ENCODE results near the gene SERTM1.

The SERTM1 gene

GRCh38 chr13:36736119-36736726, 62.4 kb downstream of the SERTM1 start:
- no CpG with 5 or more reads among the region's 4 CpGs for WGBS, 2 experiments (ENCODE audit: insufficient coverage in 2 of 2)
- Histone ChIP-seq H3K27ac (ENCODE audit: low read depth, low read length, severe bottlenecking) (no peak overlapping the region), H3K4me3 (ENCODE audit: extremely low read depth, insufficient read depth, low read length, poor library complexity, severe bottlenecking) (no peak overlapping the region), H3K4me1 (ENCODE audit: control insufficient read depth, insufficient read depth, low read length, poor library complexity, severe bottlenecking) (no peaks in the 10 kb centered on the region), H3K9me3 (ENCODE audit: control insufficient read depth, low read length) (no peaks in the 10 kb centered on the region), H3K36me3 (ENCODE audit: control insufficient read depth, insufficient read depth, low read length) (no peaks in the 10 kb centered on the region)

DNA sequence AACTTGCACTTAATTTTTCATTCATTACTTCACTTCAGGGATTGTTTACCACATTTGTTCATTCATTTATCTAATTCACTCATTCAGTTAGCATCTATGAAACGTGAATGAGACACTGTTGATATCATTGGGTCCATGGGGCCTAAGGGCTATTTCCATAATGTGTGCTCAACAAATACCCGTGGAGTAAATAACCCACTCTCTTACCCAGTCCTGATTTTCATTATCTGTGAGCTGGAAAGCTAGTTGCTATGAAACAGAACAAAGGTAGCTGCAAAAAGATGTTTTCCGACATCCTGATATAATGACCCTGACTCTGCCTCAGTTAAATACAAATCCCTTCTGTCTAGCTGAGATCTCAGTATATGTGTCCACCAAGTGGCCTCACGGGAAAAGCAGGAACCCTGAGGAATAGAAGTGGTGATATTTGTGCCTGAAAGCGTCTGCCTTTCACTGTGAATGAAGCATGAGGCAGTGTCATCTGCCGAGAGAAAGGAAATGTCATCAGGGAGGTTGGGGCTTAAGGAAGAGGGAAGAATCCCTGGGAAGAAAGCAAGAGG, 63.8 kb downstream of the SERTM1 start:
- Histone ChIP-seq H3K9me3 (ENCODE audit: control insufficient read depth, low read length) (no peaks in the 10 kb centered on the region), H3K4me1 (ENCODE audit: control insufficient read depth, insufficient read depth, low read length, poor library complexity, severe bottlenecking) (no peaks in the 10 kb centered on the region), H3K4me3 (ENCODE audit: extremely low read depth, insufficient read depth, low read length, poor library complexity, severe bottlenecking) (no peak overlapping the region), H3K36me3 (ENCODE audit: control insufficient read depth, insufficient read depth, low read length) (no peaks in the 10 kb centered on the region), H3K27ac (ENCODE audit: low read depth, low read length, severe bottlenecking) (no peak overlapping the region)
- 74% methylated on average over 3 to 5 of the region's 6 CpGs for WGBS, 2 experiments (ENCODE audit: insufficient coverage in 2 of 2)

DNA sequence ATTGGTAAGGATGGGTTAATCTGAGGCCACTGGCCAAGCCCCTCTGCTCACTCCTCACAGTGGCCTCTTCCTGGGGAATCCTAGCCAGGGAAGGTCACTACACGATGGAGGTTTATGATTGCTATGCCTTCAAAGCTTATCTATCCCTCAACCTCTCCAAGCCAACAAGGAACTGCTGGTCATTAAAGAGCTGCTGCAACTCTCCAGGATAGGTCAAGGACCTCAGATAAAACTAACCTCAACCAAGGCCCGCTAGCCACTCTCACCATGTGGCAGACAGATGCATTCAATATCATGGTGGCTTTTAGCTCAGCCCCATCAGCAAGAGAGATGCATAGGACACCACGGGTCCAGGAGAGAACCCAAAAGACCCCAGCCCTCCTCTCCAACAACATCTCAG, 71.6 kb downstream of the SERTM1 start:
- H3K36me3 ChIP-seq (ENCODE audit: control insufficient read depth, insufficient read depth, low read length), result no peaks in the 10 kb centered on the region
- H3K4me3 ChIP-seq (ENCODE audit: extremely low read depth, insufficient read depth, low read length, poor library complexity, severe bottlenecking), result no peak overlapping the region
- no peak overlapping the region for H3K27ac ChIP-seq (ENCODE audit: low read depth, low read length, severe bottlenecking)
- H3K4me1 ChIP-seq (ENCODE audit: control insufficient read depth, insufficient read depth, low read length, poor library complexity, severe bottlenecking), result no peaks in the 10 kb centered on the region
- H3K9me3 ChIP-seq (ENCODE audit: control insufficient read depth, low read length), result no peaks in the 10 kb centered on the region
- WGBS, 2 experiments (ENCODE audit: insufficient coverage in 2 of 2), result 87 to 89% methylated on average over 2 to 3 of the region's 3 CpGs

- no peaks in the 10 kb centered on the region for H3K4me1 ChIP-seq (ENCODE audit: control insufficient read depth, insufficient read depth, low read length, poor library complexity, severe bottlenecking)
- H3K27ac ChIP-seq (ENCODE audit: low read depth, low read length, severe bottlenecking), result no peak overlapping the region
- H3K9me3 ChIP-seq (ENCODE audit: control insufficient read depth, low read length), result no peaks in the 10 kb centered on the region
- no CpG with 5 or more reads among the region's 2 CpGs for WGBS, 2 experiments (ENCODE audit: insufficient coverage in 2 of 2)
- no peaks in the 10 kb centered on the region for H3K36me3 ChIP-seq (ENCODE audit: control insufficient read depth, insufficient read depth, low read length)
- H3K4me3 ChIP-seq (ENCODE audit: extremely low read depth, insufficient read depth, low read length, poor library complexity, severe bottlenecking), result no peak overlapping the region
These were observed 72.2 kb downstream of the SERTM1 start for GRCh38 chr13:36746051-36746450.

Measured in mesodermal cell (in vitro differentiated cells).